ENCODE measurements around the gene GBGT1.

The GBGT1 gene

DNA sequence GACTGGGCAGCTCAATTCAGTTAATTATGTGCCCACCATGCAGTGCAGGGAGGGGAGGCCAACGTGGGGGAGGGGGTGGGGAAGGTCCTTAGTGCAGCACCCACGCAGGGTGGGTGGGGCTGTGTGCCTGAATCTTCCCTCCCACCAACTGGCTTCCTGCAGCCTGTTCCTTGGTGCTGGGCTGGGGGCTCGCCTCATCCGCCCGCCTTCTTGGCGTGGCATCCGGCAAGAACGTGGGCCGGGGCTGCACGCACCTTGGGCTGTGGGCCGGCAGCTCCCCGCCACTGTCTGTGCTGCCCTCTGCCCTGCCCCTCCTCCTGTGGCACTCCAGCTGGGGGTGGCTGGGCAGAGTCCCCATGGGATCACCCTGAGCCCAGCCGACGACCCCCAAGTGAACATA, 23.1 kb downstream of the GBGT1 start:
- H4K20me1 ChIP-seq (ENCODE audit: insufficient read depth, low read length) = peaks cover 79% of the 10 kb centered on the region
- TF ChIP-seq, protein P1, sequence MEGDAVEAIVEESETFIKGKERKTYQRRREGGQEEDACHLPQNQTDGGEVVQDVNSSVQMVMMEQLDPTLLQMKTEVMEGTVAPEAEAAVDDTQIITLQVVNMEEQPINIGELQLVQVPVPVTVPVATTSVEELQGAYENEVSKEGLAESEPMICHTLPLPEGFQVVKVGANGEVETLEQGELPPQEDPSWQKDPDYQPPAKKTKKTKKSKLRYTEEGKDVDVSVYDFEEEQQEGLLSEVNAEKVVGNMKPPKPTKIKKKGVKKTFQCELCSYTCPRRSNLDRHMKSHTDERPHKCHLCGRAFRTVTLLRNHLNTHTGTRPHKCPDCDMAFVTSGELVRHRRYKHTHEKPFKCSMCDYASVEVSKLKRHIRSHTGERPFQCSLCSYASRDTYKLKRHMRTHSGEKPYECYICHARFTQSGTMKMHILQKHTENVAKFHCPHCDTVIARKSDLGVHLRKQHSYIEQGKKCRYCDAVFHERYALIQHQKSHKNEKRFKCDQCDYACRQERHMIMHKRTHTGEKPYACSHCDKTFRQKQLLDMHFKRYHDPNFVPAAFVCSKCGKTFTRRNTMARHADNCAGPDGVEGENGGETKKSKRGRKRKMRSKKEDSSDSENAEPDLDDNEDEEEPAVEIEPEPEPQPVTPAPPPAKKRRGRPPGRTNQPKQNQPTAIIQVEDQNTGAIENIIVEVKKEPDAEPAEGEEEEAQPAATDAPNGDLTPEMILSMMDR (IDR thresholded peaks at IDR 0.05; ENCODE audit: borderline replicate concordance, extremely low read depth, low read length, poor library complexity, severe bottlenecking) = no peak
- TF ChIP-seq EZH2 (IDR thresholded peaks at IDR 0.05; ENCODE audit: borderline replicate concordance, low read depth, low read length, severe bottlenecking) = no peak
- H3K36me3 ChIP-seq (ENCODE audit: insufficient read depth, low read length) = peaks cover 7% of the 10 kb centered on the region; the same call in 1 of the 2 replicates
- DNase-seq (no peak), ATAC-seq (ENCODE audit: insufficient read depth, low read depth) (no peak)
- no peaks in the 10 kb centered on the region for H3K9me3 ChIP-seq (ENCODE audit: insufficient read depth, low read length, severe bottlenecking)
- no peak overlapping the region for H2AFZ ChIP-seq (ENCODE audit: low read depth, low read length)
- peaks cover 76% of the 10 kb centered on the region for H3K79me2 ChIP-seq (ENCODE audit: insufficient read depth, low read length)
- no peak overlapping the region for H3K4me3 ChIP-seq (ENCODE audit: low read depth in 1 of 2, low read length in 2 of 2)
- H3K9ac ChIP-seq (ENCODE audit: low read depth, low read length) = no peak overlapping the region
- peaks cover 20% of the 10 kb centered on the region for H3K4me1 ChIP-seq (ENCODE audit: insufficient read depth, low read length)
- no peak overlapping the region for H3K27ac ChIP-seq (ENCODE audit: low read length)
- no peaks in the 10 kb centered on the region for H3K27me3 ChIP-seq (ENCODE audit: insufficient read depth, low read length, poor library complexity)
- no peak overlapping the region for H3K4me2 ChIP-seq (ENCODE audit: insufficient read depth, low read length)

GRCh38 chr9:133140174-133140505, 23.6 kb downstream of the GBGT1 start:
- Histone ChIP-seq H3K4me3 (ENCODE audit: low read depth in 1 of 2, low read length in 2 of 2) (no peak overlapping the region), H3K9ac (ENCODE audit: low read depth, low read length) (no peak overlapping the region), H3K4me1 (ENCODE audit: insufficient read depth, low read length) (peaks cover 19% of the 10 kb centered on the region), H3K27ac (ENCODE audit: low read length) (no peak overlapping the region), H3K4me2 (ENCODE audit: insufficient read depth, low read length) (no peak overlapping the region), H3K79me2 (ENCODE audit: insufficient read depth, low read length) (peaks cover 80% of the 10 kb centered on the region), H3K27me3 (ENCODE audit: insufficient read depth, low read length, poor library complexity) (no peaks in the 10 kb centered on the region), H4K20me1 (ENCODE audit: insufficient read depth, low read length) (peaks cover 79% of the 10 kb centered on the region), H3K36me3 (ENCODE audit: insufficient read depth, low read length) (peaks cover 7% of the 10 kb centered on the region; the same call in 1 of the 2 replicates), H2AFZ (ENCODE audit: low read depth, low read length) (no peak overlapping the region), H3K9me3 (ENCODE audit: insufficient read depth, low read length, severe bottlenecking) (no peaks in the 10 kb centered on the region)
- no peak for TF ChIP-seq EZH2 (IDR thresholded peaks at IDR 0.05; ENCODE audit: borderline replicate concordance, low read depth, low read length, severe bottlenecking)
- TF ChIP-seq, protein P1 (IDR thresholded peaks at IDR 0.05; ENCODE audit: borderline replicate concordance, extremely low read depth, low read length, poor library complexity, severe bottlenecking) = no peak
- no peak for ATAC-seq (ENCODE audit: insufficient read depth, low read depth)
- no peak for DNase-seq

DNA sequence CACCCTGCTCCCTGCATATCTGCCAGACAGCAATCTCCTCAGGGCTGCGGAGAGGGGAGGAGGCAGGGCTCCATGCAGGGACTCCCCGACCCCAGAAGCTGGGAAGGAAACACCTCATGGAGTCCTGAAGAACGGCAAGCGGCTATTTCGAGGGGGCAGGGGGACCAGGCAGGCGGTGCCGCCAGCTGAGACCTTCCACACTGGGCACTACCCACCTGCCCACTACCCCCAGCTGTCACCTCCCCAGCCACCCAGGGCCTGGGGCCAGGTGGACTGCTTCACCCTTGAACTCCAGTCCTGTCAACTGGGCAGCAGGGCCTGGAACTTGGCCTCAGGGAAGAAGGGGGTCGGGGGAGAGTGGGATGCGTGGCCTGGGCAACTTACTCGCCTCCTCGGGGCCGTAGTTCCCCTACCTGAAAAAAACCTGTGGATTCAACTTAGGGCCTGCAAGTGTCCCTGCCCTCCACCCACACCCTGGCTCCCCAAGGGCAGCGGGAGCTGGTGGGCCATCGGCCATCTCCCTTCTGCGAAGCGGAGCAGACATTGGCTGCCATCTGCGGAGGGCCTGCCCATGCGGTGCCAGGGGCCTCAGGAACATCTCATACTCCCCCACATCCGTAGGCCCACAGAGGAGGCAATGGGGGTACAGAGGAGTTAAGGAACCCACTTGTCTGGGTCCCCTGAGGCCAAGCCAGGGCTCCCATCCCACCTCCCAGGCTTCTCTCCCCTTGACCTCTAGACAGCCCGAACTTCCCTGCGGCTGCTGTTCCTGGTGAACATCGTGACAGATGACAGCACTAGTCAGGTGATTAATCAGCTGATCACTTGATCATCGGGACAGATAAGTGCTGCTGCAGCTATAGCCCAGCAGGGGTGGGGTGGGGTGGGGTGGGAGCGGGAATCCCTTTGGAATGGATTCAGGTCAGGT, 24.2 kb downstream of the GBGT1 start:
- H3K4me3 ChIP-seq (ENCODE audit: low read depth in 1 of 2, low read length in 2 of 2) = no peak overlapping the region
- peaks cover 78% of the 10 kb centered on the region for H4K20me1 ChIP-seq (ENCODE audit: insufficient read depth, low read length)
- peaks cover 80% of the 10 kb centered on the region for H3K79me2 ChIP-seq (ENCODE audit: insufficient read depth, low read length)
- DNase-seq = no peak
- no peak overlapping the region for H2AFZ ChIP-seq (ENCODE audit: low read depth, low read length)
- no peak for ATAC-seq (ENCODE audit: insufficient read depth, low read depth)
- no peaks in the 10 kb centered on the region for H3K9me3 ChIP-seq (ENCODE audit: insufficient read depth, low read length, severe bottlenecking)
- H3K4me2 ChIP-seq (ENCODE audit: insufficient read depth, low read length) = no peak overlapping the region
- no peak overlapping the region for H3K27ac ChIP-seq (ENCODE audit: low read length)
- H3K27me3 ChIP-seq (ENCODE audit: insufficient read depth, low read length, poor library complexity) = no peaks in the 10 kb centered on the region
- TF ChIP-seq EZH2 (IDR thresholded peaks at IDR 0.05; ENCODE audit: borderline replicate concordance, low read depth, low read length, severe bottlenecking) = no peak
- TF ChIP-seq, protein P1 (IDR thresholded peaks at IDR 0.05; ENCODE audit: borderline replicate concordance, extremely low read depth, low read length, poor library complexity, severe bottlenecking) = no peak
- no peak overlapping the region for H3K9ac ChIP-seq (ENCODE audit: low read depth, low read length)
- H3K36me3 ChIP-seq (ENCODE audit: insufficient read depth, low read length) = peaks cover 7% of the 10 kb centered on the region; the same call in 1 of the 2 replicates
- peaks cover 18% of the 10 kb centered on the region for H3K4me1 ChIP-seq (ENCODE audit: insufficient read depth, low read length)

Measured in DND-41 (cell line).